ENCODE results near the gene SLC36A3.

SLC36A3 gene

GRCh38 chr5:151231359-151231758 is 72.2 kb downstream of the SLC36A3 start:
- TF ChIP-seq CTCF (conservative IDR thresholded peaks at IDR 0.05; ENCODE audit: low read length) (no peak), EZH2phosphoT487 (IDR thresholded peaks at IDR 0.05; ENCODE audit: borderline replicate concordance) (no peak)
- Histone ChIP-seq H3K79me2 (ENCODE audit: insufficient read depth, low read length) (no peaks in the 10 kb centered on the region), H3K4me3 (ENCODE audit: low read length, poor library complexity, severe bottlenecking) (no peak overlapping the region), H3K9me3 (ENCODE audit: insufficient read depth, low read depth, low read length) (no peaks in the 10 kb centered on the region), H3K9me2 (replicated peaks; ENCODE audit: low read depth, low read length) (no peaks in the 10 kb centered on the region), H4K20me1 (ENCODE audit: insufficient read depth, low read length, poor library complexity, severe bottlenecking) (no peaks in the 10 kb centered on the region), H3K4me2 (ENCODE audit: low read depth, low read length, poor library complexity, severe bottlenecking) (no peak overlapping the region), H3K36me3 (ENCODE audit: insufficient read depth, low read length) (no peaks in the 10 kb centered on the region), H3F3A (ENCODE audit: low read depth) (no peaks in the 10 kb centered on the region), H2AFZ (ENCODE audit: low read length) (no peak overlapping the region), H3K27me3 (ENCODE audit: insufficient read depth, low read length, poor library complexity, severe bottlenecking) (no peaks in the 10 kb centered on the region), H3K9ac (ENCODE audit: low read depth, low read length, poor library complexity, severe bottlenecking) (no peak overlapping the region), H3K4me1 (ENCODE audit: insufficient read depth, low read length, poor library complexity, severe bottlenecking) (no peaks in the 10 kb centered on the region)

GRCh38 chr5:151230048-151230680 is 73.4 kb downstream of the SLC36A3 start:
- no peaks in the 10 kb centered on the region for H3F3A ChIP-seq (ENCODE audit: low read depth)
- no peaks in the 10 kb centered on the region for H3K79me2 ChIP-seq (ENCODE audit: insufficient read depth, low read length)
- H3K9ac ChIP-seq (ENCODE audit: low read depth, low read length, poor library complexity, severe bottlenecking): no peak overlapping the region
- no peaks in the 10 kb centered on the region for H3K9me3 ChIP-seq (ENCODE audit: insufficient read depth, low read depth, low read length)
- H3K4me2 ChIP-seq (ENCODE audit: low read depth, low read length, poor library complexity, severe bottlenecking): no peak overlapping the region
- TF ChIP-seq CTCF (conservative IDR thresholded peaks at IDR 0.05; ENCODE audit: low read length) (no peak), EZH2phosphoT487 (IDR thresholded peaks at IDR 0.05; ENCODE audit: borderline replicate concordance) (no peak)
- no peaks in the 10 kb centered on the region for H3K9me2 ChIP-seq (replicated peaks; ENCODE audit: low read depth, low read length)
- H3K4me1 ChIP-seq (ENCODE audit: insufficient read depth, low read length, poor library complexity, severe bottlenecking): no peaks in the 10 kb centered on the region
- no peaks in the 10 kb centered on the region for H3K27me3 ChIP-seq (ENCODE audit: insufficient read depth, low read length, poor library complexity, severe bottlenecking)
- H3K36me3 ChIP-seq (ENCODE audit: insufficient read depth, low read length): no peaks in the 10 kb centered on the region
- no peak overlapping the region for H3K4me3 ChIP-seq (ENCODE audit: low read length, poor library complexity, severe bottlenecking)
- H4K20me1 ChIP-seq (ENCODE audit: insufficient read depth, low read length, poor library complexity, severe bottlenecking): no peaks in the 10 kb centered on the region
- H2AFZ ChIP-seq (ENCODE audit: low read length): no peak overlapping the region

GRCh38 chr5:151228986-151229385 is 74.6 kb downstream of the SLC36A3 start:
- H3F3A ChIP-seq (ENCODE audit: low read depth): no peaks in the 10 kb centered on the region
- H3K9me3 ChIP-seq (ENCODE audit: insufficient read depth, low read depth, low read length): no peaks in the 10 kb centered on the region
- H3K4me1 ChIP-seq (ENCODE audit: insufficient read depth, low read length, poor library complexity, severe bottlenecking): peaks cover 5% of the 10 kb centered on the region
- H3K79me2 ChIP-seq (ENCODE audit: insufficient read depth, low read length): 0 out of 2 replicates have a peak, but pooled peaks cover 4% of the 10 kb centered on the region
- TF ChIP-seq EZH2phosphoT487 (IDR thresholded peaks at IDR 0.05; ENCODE audit: borderline replicate concordance) (no peak), CTCF (conservative IDR thresholded peaks at IDR 0.05; ENCODE audit: low read length) (no peak)
- no peak overlapping the region for H3K4me2 ChIP-seq (ENCODE audit: low read depth, low read length, poor library complexity, severe bottlenecking)
- H2AFZ ChIP-seq (ENCODE audit: low read length): no peak overlapping the region
- no peak overlapping the region for H3K4me3 ChIP-seq (ENCODE audit: low read length, poor library complexity, severe bottlenecking)
- no peaks in the 10 kb centered on the region for H3K36me3 ChIP-seq (ENCODE audit: insufficient read depth, low read length)
- H3K9ac ChIP-seq (ENCODE audit: low read depth, low read length, poor library complexity, severe bottlenecking): no peak overlapping the region
- no peaks in the 10 kb centered on the region for H4K20me1 ChIP-seq (ENCODE audit: insufficient read depth, low read length, poor library complexity, severe bottlenecking)
- no peaks in the 10 kb centered on the region for H3K27me3 ChIP-seq (ENCODE audit: insufficient read depth, low read length, poor library complexity, severe bottlenecking)
- H3K9me2 ChIP-seq (replicated peaks; ENCODE audit: low read depth, low read length): no peaks in the 10 kb centered on the region
